GM19025 (cell line): ENCODE measurements around the gene PRR12.

ENCODE experiments used
- ATAC-seq: cut with Tn5 transposase; IDR thresholded peaks from one replicate; pipeline ENCODE4 v1.9.1; 2021; ENCODE audit warnings: mild to moderate bottlenecking, low read depth, moderate library complexity; ENCODE audit not compliant: unreplicated experiment

PRR12 gene

DNA sequence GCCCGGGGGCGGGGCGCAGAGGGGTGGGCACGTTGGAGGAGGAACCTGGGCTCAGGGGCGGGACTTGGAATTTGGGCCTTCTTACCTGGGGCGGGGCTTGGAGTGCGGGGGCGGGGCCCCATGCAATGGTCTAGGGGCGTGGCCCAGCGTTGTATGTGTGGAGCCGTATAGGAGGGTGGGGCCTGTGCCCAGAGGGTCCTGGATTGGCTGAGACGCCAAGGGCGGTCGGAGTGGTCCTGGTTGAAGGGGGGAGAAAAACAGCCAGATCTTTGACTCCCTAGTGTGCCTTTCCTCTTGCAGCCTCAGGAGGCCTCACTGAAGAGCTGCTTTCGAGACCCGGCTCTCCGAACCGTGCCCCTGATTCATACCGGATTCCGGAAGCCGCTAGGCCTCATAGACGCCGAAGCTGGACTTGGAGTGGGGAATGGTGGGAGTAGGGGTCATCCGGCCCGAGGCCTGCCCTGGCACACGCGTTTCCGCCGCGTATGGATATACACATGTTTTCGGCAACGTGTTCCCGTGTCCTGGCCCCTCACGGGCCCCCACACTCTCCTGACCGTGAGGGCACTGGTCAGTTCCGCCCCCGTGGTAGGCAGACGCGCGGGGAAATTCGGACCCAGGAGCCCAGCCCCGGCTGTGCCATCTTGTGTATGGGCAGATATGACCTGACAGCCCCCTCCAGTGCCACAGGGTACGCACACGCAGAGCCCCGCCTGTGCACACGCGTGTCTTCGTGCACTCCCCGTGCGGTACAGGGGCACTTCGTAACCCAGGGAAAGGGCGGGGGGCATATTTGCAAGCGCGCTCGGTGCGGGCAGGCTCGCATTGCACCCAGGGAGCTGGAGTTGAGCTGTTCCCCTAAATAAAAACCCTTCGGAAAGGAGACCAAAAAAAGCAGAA is 661 bp upstream of the PRR12 start:
- peak; percentile 57 for ATAC-seq

DNA sequence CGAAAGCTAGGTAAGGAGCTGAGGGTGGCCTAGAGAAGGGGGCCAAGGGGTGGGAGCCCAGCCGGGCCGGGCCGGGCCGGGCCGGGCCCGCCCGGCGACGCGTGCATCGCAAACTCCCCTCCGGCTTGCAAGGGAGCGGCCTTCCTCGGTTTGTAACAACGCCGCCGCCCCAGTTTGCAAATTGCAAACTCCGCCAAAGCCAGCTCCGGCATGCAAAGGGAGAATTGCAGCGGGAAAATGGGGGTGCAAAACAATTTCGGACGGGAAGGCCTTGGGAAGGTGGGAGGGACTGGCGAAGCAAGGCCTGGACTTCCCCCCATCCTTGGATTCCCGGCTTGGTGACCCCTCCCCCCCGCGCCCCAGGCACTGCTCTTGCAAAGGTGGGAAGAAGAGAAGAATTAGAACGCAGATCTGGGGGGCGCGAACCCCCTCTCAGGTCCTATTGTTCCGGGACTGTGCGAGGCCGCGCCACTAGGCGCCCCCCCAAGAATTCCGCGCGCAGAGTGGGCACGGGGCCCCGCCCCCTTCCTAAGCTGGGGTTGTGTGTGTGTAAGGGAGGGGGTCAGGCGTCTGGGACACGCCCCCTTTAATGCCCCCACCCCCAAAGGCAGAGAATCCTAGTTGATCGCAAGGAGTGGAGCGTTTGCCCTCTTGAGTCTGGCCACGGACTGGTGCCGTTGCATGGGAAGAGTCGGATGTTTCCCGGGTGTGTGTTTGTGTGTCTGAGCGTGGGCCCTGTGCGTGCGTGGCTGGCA is 926 bp downstream of the PRR12 start:
- ATAC-seq, result no peak

DNA sequence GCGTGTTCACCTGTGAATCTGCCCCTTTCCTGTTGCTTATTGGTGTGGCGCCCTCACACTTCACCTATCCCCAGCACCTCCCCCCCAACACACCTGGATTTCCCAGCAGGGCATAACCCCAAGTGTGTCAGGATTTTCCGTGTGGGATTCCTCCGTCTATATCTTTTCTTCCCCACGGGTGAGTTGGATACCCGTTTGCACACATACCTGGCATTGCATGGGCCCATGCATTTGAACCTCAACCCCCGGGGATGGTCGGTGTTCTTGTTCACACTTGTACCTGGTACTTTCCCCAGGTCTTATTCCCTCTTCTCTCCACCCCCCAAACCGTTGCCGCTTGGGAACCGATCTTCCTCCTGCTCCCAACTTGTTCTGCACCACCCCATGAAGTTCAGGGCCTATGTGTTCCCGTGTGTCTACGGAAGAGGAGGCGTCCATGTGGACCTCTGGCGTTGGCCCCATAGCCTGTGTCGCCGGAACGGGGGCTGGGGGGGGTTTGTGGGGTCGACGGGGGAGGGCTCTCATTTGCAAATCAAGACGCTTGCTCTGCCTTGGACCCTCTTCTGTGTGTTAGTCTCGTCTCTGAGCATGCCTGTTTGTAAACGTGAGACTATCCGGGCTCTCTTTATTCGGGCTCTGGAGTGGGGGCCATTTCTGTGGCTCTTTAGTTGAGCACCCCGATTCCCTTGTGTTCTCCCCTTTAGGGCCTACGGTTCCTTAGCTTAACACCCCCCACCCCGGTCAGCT is 1.7 kb downstream of the PRR12 start:
- no peak for ATAC-seq

DNA sequence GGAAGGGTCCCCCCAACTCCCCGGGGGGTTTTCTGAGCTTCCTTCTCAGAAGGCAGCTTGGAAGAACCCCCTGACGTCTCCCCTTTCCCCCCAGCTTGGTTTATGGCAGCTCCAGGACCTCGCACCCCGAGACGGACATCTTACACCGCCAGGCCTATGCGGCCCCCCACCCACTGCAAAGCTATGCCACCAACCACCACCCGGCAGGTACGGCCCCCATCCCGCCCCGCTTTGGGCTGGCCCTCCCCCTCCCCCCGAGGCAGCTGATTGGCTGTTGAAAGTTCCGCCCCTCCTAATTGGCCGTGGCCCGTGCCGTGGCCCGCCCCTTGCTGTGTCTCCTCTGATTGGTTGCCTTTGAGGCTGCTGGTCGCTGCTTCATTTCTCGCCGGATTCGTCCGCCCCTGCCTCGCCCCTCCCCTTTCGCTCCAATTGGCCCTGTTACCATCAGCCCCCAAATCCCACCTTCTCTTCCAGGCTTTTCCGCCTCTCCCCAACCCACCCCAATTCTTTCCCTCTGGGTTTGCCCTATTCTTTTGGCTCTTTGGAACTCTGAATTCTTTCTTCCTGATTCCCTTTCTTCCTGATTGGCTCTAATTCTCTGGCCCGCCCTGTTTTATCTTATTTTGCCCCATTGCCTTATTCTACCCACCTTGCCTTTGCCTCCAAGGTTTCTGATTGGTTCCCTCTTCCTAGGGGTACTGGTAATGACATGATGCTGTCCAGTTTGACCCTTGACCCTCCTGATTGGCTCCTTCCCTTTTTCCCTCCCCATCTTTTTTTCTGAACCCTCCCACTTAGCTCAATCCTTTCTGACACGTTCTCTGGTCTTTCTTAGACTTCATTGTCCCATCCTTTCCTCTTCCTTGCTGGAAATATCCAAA is 2.5 kb downstream of the PRR12 start:
- ATAC-seq, result peak; percentile 45

DNA sequence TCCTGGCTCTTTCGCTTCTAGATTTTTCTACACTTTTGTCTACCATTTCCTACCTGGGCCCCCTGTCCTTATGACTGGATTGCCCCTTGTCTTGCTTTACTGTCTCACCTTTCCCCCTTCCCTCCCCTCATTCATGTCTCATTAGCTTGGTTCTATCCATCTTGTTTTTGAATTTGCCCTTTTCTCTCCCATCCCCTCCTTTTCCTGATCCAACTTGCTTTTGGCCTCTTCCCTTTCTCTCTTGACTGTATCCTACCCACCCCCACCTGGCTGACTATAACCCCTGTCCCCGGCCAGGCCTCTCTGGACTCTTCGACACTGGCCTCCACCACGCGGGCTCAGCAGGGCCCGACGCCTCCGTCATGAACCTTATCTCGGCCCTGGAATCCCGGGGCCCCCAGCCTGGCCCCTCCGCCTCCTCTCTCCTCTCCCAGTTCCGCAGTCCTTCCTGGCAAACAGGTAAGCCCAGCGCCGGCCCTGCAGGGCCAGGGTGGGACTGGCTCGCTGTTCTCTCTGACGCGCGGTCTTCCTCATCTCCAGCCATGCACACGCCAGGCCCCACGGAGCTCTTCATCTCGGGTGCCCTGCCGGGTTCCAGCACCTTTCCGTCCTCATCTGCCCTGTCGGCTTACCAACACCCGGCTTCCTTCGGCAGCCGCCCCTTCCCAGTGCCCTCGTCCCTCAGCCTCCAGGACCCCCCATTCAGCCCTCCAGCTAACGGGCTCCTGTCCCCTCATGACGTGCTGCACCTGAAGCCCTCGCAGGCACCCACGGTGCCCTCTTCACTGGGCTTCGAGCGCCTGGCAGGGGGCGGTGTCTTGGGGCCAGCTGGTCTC is 3.4 kb downstream of the PRR12 start:
- ATAC-seq, result no peak

DNA sequence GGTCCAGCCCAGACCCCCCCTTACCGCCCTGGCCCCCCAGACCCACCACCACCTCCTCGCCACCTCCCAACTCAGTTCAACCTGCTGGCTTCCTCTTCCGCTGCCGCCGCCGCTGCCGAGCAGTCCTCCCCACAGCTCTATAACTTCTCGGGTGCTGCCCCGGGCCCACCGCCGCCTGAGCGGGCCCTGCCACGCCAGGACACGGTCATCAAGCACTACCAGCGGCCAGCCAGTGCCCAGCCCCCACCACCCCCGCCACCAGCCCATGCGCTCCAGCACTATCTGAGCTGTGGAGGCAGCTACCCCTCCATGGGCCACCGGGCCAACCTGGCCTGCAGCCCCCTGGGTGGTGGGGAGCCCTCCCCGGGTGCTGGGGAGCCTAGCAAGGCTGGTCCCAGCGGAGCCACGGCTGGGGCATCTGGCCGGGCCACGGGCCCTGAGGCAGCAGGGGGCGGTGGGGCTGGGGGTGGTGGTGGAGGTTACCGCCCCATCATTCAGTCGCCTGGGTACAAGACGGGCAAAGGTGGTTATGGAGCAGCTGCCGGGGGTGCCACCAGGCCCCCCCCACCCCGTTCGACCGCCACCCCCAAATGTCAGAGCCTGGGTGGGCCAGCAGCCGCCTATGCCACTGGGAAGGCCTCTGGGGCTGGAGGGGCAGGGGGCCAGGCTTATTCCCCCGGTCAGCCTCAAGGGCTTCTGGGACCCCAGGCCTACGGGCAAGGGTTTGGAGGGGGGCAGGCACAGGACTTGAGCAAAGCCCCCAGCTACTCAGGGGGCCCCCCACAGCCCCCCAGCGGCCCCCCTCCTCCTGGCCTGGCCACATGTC is 4.2 kb downstream of the PRR12 start:
- ATAC-seq, result no peak

DNA sequence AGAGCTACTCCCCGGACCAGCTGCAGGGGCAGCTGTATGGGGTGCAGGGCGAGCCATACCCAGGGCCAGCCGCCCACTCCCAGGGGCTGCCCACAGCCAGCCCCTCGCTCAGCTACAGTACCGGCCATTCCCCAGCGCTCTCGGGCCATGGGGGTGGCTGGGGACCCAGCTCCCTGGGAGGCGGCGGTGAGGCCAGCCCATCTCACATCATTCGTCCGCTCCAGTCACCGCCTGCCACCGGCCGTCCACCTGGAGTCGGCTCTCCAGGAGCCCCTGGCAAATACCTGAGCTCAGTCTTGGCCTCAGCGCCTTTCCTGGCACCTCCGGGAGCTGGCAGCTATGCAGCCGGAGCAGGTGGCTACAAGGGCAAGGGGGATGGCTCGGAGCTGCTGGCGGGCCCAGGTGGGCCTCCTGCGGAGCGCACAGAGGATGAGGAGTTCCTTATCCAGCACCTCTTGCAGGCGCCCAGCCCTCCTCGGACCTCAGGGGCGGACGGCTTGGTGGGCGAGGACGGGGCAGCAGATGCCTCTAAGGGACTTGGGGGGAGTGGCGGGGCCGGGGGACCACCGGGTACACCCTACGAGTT is 4.9 kb downstream of the PRR12 start:
- ATAC-seq, result no peak

DNA sequence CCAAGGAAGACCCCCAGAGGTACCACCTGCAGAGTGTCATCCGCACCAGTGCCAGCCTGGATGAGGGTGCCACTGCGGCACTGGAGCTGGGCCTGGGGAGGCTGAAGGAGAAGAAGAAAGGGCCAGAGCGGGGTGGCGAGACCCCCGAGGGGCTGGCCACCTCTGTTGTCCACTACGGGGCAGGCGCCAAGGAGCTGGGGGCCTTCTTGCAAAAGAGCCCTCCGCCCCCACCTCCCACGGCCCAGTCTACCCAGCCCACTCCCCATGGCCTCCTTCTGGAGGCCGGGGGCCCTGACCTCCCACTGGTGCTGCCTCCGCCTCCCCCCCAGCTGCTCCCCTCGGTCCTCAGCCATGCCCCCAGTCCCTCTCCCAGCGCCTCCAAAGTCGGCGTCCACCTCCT is 5.4 kb downstream of the PRR12 start:
- ATAC-seq, result no peak

DNA sequence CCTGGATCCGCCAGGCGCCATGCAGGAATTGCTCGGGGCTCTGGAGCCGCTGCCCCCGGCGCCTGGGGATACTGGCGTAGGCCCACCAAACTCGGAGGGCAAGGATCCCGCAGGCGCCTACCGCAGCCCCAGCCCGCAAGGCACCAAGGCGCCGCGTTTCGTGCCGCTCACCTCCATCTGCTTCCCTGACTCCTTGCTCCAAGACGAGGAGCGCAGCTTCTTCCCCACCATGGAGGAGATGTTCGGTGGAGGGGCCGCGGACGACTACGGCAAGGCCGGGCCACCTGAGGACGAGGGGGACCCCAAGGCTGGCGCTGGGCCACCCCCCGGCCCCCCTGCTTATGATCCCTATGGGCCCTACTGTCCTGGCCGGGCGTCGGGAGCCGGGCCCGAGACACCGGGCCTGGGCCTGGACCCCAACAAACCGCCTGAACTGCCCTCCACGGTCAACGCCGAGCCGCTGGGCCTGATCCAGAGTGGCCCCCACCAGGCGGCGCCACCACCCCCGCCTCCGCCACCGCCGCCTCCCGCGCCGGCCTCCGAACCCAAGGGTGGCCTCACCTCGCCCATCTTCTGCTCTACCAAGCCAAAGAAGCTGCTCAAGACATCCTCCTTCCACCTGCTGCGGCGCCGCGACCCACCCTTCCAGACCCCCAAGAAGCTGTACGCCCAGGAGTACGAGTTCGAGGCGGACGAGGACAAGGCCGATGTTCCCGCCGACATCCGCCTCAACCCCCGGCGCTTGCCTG is 6.1 kb downstream of the PRR12 start:
- no peak for ATAC-seq

DNA sequence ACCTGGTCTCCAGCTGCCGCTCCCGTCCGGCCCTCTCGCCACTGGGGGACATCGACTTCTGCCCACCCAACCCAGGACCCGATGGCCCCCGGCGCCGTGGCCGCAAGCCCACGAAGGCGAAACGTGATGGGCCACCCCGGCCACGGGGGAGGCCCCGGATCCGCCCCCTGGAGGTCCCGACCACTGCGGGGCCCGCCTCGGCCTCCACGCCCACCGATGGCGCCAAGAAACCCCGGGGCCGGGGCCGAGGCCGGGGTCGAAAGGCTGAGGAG is 6.7 kb downstream of the PRR12 start:
- no peak for ATAC-seq

DNA sequence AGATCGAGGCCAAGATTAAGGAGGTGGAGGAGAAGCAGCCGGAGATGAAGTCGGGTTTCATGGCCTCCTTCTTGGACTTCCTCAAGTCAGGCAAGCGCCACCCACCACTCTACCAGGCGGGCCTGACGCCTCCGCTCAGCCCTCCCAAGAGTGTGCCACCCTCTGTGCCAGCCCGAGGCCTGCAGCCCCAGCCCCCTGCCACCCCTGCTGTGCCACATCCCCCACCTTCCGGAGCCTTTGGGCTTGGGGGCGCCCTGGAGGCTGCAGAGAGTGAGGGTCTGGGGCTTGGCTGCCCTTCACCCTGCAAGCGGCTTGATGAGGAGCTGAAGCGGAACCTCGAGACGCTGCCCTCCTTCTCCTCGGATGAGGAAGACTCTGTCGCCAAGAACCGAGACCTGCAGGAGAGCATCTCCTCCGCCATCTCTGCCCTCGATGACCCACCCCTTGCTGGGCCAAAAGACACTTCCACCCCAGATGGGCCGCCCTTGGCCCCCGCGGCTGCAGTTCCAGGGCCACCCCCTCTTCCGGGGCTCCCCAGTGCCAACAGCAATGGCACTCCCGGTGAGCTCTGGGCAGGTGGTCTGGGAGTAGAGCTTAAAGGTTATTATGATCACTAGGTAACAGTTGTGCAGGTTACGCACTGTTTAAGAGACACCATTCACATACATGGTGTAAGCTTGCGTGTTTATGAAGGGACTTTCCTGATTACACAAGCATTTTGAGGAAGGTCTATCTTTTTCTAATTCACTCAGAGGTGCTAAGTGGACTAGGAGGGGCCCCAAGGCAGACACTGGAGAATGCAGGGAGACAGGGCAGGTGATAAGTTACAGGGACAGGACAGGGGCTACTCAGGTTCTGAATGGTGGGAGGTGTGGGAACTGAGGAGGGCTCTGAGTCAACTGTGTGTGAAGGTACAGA is 8.7 kb downstream of the PRR12 start:
- no peak for ATAC-seq

DNA sequence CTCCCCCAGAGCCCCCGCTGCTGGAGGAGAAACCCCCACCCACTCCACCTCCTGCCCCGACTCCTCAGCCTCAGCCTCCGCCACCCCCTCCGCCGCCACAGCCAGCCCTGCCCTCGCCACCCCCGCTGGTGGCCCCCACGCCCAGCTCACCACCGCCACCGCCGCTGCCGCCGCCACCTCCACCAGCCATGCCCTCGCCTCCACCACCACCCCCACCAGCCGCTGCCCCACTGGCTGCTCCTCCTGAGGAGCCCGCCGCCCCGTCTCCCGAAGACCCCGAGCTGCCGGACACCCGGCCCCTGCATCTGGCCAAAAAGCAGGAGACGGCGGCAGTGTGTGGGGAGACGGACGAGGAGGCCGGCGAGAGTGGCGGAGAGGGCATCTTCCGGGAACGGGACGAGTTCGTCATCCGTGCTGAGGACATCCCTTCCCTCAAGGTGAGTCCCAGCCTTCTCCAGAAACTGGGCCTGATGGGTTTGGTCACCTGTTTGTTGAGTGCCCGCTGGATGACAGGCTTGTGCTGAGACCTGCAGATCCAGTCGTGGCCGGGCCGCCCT is 10.6 kb downstream of the PRR12 start:
- ATAC-seq, result no peak

DNA sequence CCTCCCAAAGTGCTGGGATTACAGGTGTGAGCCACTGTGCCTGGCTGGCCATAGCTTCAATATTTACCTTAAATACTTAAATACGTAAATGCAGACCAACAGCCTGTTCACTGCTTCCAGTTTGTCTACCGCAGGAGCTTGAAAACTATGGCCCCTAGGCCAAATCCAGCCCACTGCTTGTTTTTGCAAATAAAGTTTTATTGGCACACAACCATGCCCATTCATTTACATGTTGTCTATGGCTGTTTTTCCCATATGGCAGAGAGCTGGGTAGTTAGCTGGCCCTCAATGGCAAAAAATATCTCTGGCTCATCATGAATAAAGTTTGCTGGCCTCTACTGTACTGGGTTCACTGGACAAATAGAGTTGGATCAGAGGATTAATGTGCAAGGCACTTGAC is 11.8 kb downstream of the PRR12 start:
- ATAC-seq, result no peak

DNA sequence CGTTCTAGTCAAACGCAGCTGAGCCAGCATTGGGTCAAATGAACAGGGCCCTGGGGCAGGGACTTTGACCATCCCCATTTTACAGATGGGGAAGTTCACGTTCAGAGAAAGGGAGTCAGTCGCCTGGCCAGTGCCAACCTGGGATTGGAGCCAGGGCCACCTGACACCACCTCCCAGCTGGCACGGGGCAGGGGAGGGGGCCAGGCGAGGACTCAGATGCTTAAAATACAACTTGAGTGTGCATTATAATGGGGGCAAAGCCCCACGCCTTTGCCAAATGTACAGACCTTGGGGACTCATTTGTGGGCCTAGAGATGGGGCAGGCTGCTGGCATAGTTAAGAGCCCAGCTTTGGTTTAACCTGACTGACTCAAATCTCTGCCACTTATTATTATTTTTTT is 14.6 kb downstream of the PRR12 start:
- no peak for ATAC-seq

DNA sequence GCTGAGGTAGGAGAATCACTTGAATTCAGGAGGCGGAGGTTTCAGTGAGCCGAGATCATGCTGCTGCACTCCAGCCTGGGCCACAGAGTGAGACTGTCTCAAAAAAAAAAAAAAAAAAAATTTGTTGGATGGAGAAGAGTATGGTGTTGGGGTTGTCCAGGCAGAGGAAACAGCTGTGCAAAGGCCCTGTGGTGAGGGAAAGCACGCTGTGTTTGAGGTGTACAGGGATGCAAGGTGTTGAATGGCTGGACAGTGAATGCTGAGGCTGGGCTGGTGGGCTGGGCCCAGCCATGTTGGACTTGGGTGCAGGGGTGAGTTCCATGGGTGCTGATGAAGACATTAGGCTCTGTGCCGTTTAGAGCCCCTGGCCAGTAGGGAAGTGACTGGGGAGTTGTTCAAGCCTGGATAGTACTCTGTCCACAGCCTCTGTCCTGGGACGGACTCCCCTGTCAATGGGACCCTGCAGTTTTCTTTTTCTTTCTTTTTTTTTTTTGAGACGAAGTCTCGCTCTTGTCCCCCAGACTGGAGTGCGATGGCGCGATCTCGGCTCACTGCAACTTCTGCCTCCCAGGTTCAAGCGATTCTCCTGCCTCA is 18.6 kb downstream of the PRR12 start:
- no peak for ATAC-seq

DNA sequence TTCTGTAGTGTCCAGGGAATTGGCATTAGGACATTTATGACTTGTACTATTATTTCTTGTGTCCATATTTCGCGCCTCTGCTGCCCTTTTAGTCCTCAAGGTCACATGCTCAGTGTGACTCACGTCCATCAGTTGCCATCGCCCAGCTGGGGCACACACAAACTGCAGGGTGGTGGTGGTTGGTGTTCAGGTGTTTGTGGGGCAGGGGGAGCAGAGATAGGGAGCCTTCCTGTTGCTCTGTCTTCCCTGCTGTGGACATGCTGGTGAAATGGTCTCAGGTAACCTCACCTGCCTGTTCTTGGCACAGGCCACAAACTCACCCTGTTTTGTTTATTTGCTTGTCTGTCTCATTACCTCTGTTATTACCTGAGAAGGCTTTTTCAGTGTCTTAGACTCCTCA is 22.4 kb downstream of the PRR12 start:
- no peak for ATAC-seq
